ENCODE measurements around the gene ELN. TPM values are rescaled to one million over a fixed set of nuclear protein-coding genes. Genes with fewer than 3 reads are reported as not detected.

ELN gene
- total and polyA plus RNA-seq, 2 of the 8 experiments (the other 6 are each of a cell fraction or from before 2014, with no cell fraction given), result 5.1 to 5.6 TPM

- TF ChIP-seq CTCF (IDR thresholded peaks at IDR 0.05; ENCODE audit: control extremely low read depth in 1 of 3, insufficient read depth in 1 of 3, low read depth in 1 of 3, low read length in 3 of 3) (no peak), POLR2A (IDR thresholded peaks at IDR 0.05; ENCODE audit: control extremely low read depth in 1 of 2, low read depth in 2 of 2, low read length in 2 of 2) (no peak), TEAD4 (IDR thresholded peaks at IDR 0.05; ENCODE audit: low read depth, low read length) (no peak), NRF1 (IDR thresholded peaks at IDR 0.05; ENCODE audit: low read depth, low read length) (no peak), SP2 (IDR thresholded peaks at IDR 0.05; ENCODE audit: low read length) (no peak), SP4 (IDR thresholded peaks at IDR 0.05; ENCODE audit: low read length) (no peak), TAF7 (optimal IDR thresholded peaks at IDR 0.05; ENCODE audit: borderline replicate concordance, low read depth, low read length) (no peak)
These were observed 30.5 kb downstream of the ELN start (continued) for GRCh38 chr7:74058486-74058885.
